OCI-LY3 (cell line): ENCODE measurements around the gene HRH1.

Experiments
- EZH2phosphoT487 ChIP-seq: fragments of 200-600 bp; shearing (Covaris generic); IDR thresholded peaks from 2 replicates; pipeline ENCODE4 v1.6.1; 2018; ENCODE audit warnings: antibody characterized with exemption, mixed run types, low read depth
- TF ChIP-seq, protein P1 (sequence below): fragments of 200-600, 300-600 bp; sonication (generic); IDR thresholded peaks from 2 replicates; pipeline ENCODE4 v1.5.1; 2014; ENCODE audit warnings: antibody characterized with exemption, low read length, low read depth

DNA sequence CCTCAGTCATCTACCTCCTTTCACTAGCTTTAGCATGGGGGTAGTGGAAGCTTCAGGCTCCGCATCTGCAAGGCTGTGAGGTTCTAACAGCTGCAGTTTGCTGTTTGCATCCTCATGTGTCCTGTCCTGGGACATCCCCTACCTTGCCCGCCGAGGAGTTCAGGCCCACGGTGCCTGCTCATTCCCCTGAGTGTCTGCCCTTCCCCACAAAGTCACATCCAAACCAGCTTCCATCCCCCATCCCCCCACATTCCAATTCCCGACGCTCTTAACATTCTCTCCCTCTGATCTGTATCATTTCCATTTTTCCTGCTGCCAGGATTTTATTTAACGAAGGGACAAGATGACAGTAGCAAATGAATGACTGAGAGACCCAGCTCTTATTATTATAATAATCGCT lies 43.8 kb downstream of the HRH1 start:
- TF ChIP-seq, protein P1, sequence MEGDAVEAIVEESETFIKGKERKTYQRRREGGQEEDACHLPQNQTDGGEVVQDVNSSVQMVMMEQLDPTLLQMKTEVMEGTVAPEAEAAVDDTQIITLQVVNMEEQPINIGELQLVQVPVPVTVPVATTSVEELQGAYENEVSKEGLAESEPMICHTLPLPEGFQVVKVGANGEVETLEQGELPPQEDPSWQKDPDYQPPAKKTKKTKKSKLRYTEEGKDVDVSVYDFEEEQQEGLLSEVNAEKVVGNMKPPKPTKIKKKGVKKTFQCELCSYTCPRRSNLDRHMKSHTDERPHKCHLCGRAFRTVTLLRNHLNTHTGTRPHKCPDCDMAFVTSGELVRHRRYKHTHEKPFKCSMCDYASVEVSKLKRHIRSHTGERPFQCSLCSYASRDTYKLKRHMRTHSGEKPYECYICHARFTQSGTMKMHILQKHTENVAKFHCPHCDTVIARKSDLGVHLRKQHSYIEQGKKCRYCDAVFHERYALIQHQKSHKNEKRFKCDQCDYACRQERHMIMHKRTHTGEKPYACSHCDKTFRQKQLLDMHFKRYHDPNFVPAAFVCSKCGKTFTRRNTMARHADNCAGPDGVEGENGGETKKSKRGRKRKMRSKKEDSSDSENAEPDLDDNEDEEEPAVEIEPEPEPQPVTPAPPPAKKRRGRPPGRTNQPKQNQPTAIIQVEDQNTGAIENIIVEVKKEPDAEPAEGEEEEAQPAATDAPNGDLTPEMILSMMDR: no peak
- no peak for TF ChIP-seq EZH2phosphoT487
